ENCODE results near the gene S100A2. TPM values are rescaled to one million over a fixed set of nuclear protein-coding genes. Genes with fewer than 3 reads are reported as not detected.
"Not testable (repeated sequence)": the region's sequence is repeated elsewhere in the genome, so short reads cannot be mapped to it uniquely, and the experiment has no call there.

S100A2 gene
- total RNA-seq, 1 donor from 2014 or later = 3.8 TPM

DNA sequence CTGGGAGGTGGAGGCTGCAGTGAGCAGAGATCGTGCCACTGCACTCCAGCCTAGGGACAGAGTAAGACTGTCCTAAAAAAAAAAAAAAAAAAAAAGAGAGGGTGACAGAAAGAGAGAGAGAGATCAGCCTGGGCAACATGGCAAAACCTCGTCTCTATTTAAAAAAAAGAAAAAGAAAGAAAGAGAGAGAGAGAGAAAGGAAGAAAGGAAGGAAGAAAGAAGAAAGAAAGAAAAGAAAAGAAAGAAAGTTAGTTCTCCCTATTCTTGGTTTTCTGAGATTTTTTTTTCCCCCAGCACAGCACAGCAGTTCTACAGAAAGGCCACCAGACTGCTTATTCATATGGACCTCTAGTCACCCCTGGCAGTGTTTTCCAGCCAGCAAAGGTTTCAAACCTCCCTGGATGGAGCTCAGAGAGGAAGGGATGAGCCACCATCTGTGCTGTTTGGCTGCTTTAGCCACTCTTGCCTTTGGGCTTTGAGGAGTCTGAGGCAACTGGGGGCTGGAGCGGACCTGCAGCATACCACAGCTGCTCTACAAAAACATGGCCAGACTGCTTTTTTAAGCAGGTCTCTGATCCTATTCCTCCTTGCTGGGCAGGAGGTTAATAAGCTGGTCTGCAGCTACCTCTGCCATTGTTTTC lies 40.4 kb downstream of the S100A2 start:
- Mint-ChIP-seq H3K4me1 (ENCODE audit: low read depth, unreplicated experiment) (peaks cover 14% of the 10 kb centered on the region), H3K27me3 (ENCODE audit: low read depth, unreplicated experiment) (no peaks in the 10 kb centered on the region), H3K27ac (ENCODE audit: unreplicated experiment) (no peak overlapping the region), H3K9me3 (ENCODE audit: unreplicated experiment) (no peaks in the 10 kb centered on the region), H3K36me3 (ENCODE audit: low read depth, unreplicated experiment) (no peaks in the 10 kb centered on the region), H3K4me3 (ENCODE audit: unreplicated experiment) (no peak overlapping the region)
- H3K9ac ChIP-seq (ENCODE audit: low read length) = no peak overlapping the region
- no peak overlapping the region for H2AFZ ChIP-seq (ENCODE audit: low read depth, low read length)
- H3K79me2 ChIP-seq (ENCODE audit: insufficient read depth, low read length) = no peaks in the 10 kb centered on the region
- H3K9me3 ChIP-seq (ENCODE audit: insufficient read depth, low read depth, low read length) = no peaks in the 10 kb centered on the region
- no peaks in the 10 kb centered on the region for H3K27me3 ChIP-seq (ENCODE audit: insufficient read depth, low read length)
- no peak overlapping the region for H3K27ac ChIP-seq (ENCODE audit: low read depth, low read length)
- no peak for DNase-seq (ENCODE audit: low read depth)
- TF ChIP-seq EZH2 (IDR thresholded peaks at IDR 0.05; ENCODE audit: insufficient read depth, low read length) = no peak
- TF ChIP-seq, protein P1, sequence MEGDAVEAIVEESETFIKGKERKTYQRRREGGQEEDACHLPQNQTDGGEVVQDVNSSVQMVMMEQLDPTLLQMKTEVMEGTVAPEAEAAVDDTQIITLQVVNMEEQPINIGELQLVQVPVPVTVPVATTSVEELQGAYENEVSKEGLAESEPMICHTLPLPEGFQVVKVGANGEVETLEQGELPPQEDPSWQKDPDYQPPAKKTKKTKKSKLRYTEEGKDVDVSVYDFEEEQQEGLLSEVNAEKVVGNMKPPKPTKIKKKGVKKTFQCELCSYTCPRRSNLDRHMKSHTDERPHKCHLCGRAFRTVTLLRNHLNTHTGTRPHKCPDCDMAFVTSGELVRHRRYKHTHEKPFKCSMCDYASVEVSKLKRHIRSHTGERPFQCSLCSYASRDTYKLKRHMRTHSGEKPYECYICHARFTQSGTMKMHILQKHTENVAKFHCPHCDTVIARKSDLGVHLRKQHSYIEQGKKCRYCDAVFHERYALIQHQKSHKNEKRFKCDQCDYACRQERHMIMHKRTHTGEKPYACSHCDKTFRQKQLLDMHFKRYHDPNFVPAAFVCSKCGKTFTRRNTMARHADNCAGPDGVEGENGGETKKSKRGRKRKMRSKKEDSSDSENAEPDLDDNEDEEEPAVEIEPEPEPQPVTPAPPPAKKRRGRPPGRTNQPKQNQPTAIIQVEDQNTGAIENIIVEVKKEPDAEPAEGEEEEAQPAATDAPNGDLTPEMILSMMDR (IDR thresholded peaks at IDR 0.05; ENCODE audit: insufficient read depth, low read depth, low read length) = no peak
- no peak overlapping the region for H3K4me2 ChIP-seq (ENCODE audit: low read length)
- no peaks in the 10 kb centered on the region for H4K20me1 ChIP-seq (ENCODE audit: insufficient read depth, low read length)
- no peak overlapping the region for H3K4me3 ChIP-seq (ENCODE audit: insufficient read depth, low read depth, low read length)
- FAIRE-seq = no peak
- no peaks in the 10 kb centered on the region for H3K4me1 ChIP-seq (ENCODE audit: insufficient read depth, low read length)
- H3K36me3 ChIP-seq (ENCODE audit: insufficient read depth, low read length) = no peaks in the 10 kb centered on the region

DNA sequence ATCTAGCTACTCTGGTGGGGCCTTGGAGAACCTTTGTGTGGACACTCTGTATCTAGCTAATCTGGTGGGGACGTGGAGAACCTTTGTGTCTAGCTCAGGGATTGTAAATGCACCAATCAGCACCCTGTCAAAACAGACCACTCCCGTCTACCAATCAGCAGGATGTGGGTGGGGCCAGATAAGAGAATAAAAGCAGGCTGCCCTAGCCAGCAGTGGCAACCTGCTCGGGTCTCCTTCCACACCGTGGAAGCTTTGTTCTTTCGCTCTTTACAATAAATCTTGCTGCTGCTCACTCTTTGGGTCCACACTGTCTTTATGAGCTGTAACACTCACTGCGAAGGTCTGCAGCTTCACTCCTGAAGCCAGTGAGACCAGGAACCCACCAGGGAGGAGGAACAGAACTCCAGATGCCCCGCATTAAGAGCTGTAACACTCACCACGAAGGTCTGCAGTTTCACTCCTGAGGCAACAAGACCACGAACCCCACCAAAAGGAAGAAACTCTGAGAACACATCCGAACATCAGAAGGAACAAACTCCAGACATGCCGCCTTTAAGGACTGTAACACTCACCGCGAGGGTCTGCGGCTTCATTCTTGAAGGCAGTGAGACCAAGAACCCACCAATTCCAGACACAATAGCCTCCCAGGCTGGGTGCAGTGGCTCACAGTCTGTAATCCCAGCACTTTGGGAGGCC lies 43.1 kb downstream of the S100A2 start:
- H3K27ac Mint-ChIP-seq (ENCODE audit: unreplicated experiment) = not testable (repeated sequence)

DNA sequence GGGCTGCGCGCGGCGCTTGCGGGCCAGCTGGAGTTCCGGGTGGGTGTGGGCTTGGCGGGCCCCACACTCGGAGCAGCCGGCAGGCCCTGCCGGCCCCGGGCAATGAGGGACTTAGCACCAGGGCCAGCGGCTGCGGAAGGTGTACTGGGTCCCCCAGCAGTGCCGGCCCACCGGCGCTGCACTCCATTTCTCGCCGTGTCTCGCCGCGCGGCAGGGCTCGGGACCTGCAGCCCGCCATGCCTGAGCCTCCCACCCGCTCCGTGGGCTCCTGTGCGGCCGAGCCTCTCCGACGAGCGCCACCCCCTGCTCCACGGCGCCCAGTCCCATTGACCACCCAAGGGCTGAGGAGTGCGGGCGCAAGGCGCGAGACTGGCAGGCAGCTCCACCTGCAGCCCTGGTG lies 43.8 kb downstream of the S100A2 start:
- H3K36me3 Mint-ChIP-seq (ENCODE audit: low read depth, unreplicated experiment); H3K4me2 ChIP-seq (ENCODE audit: low read length); FAIRE-seq; H3K9me3 Mint-ChIP-seq (ENCODE audit: unreplicated experiment); H3K27ac ChIP-seq (ENCODE audit: low read depth, low read length); H3K4me1 ChIP-seq (ENCODE audit: insufficient read depth, low read length); H3K27me3 ChIP-seq (ENCODE audit: insufficient read depth, low read length); H2AFZ ChIP-seq (ENCODE audit: low read depth, low read length); H3K79me2 ChIP-seq (ENCODE audit: insufficient read depth, low read length); H3K4me3 Mint-ChIP-seq (ENCODE audit: unreplicated experiment); DNase-seq (ENCODE audit: low read depth); H3K4me3 ChIP-seq (ENCODE audit: insufficient read depth, low read depth, low read length); H3K27me3 Mint-ChIP-seq (ENCODE audit: low read depth, unreplicated experiment); H4K20me1 ChIP-seq (ENCODE audit: insufficient read depth, low read length); H3K9ac ChIP-seq (ENCODE audit: low read length); H3K27ac Mint-ChIP-seq (ENCODE audit: unreplicated experiment); H3K36me3 ChIP-seq (ENCODE audit: insufficient read depth, low read length); H3K9me3 ChIP-seq (ENCODE audit: insufficient read depth, low read depth, low read length): not testable (repeated sequence)
- peaks cover 15% of the 10 kb centered on the region for H3K4me1 Mint-ChIP-seq (ENCODE audit: low read depth, unreplicated experiment)

More for the DNA sequence above, 43.1 kb downstream of the S100A2 start:
- not testable (repeated sequence) for H3K36me3 Mint-ChIP-seq (ENCODE audit: low read depth, unreplicated experiment); H3K27me3 Mint-ChIP-seq (ENCODE audit: low read depth, unreplicated experiment); H4K20me1 ChIP-seq (ENCODE audit: insufficient read depth, low read length); H3K9me3 ChIP-seq (ENCODE audit: insufficient read depth, low read depth, low read length); FAIRE-seq; DNase-seq (ENCODE audit: low read depth); H3K79me2 ChIP-seq (ENCODE audit: insufficient read depth, low read length); H3K27ac ChIP-seq (ENCODE audit: low read depth, low read length); H3K4me3 ChIP-seq (ENCODE audit: insufficient read depth, low read depth, low read length); H3K9me3 Mint-ChIP-seq (ENCODE audit: unreplicated experiment); H3K9ac ChIP-seq (ENCODE audit: low read length); H3K4me2 ChIP-seq (ENCODE audit: low read length); H3K4me3 Mint-ChIP-seq (ENCODE audit: unreplicated experiment); H3K36me3 ChIP-seq (ENCODE audit: insufficient read depth, low read length); H3K4me1 ChIP-seq (ENCODE audit: insufficient read depth, low read length); H3K27me3 ChIP-seq (ENCODE audit: insufficient read depth, low read length); H2AFZ ChIP-seq (ENCODE audit: low read depth, low read length)
- H3K4me1 Mint-ChIP-seq (ENCODE audit: low read depth, unreplicated experiment) = peaks cover 19% of the 10 kb centered on the region

All from astrocyte (in vitro differentiated cells and primary cell).